Upper lobe of left lung (tissue), 6 donors: ENCODE data around the gene SLC39A8. TPM values are rescaled to one million over a fixed set of nuclear protein-coding genes. Genes with fewer than 3 reads are reported as not detected.

ENCODE experiments used
- ATAC-seq, 2 donors: fragments of 200-7000 bp; cut with Tn5 transposase; one replicate each; pipeline ENCODE4 v1.9.1; 2022; ENCODE audit warnings: mild to moderate bottlenecking in 2 of 2, moderate library complexity in 2 of 2; ENCODE audit not compliant: low FRiP score in 2 of 2
- DNase-seq, 2 donors: peaks; one replicate each; pipeline ENCODE4 v3.0.0-alpha.2; 2019 to 2020
- H3K27ac ChIP-seq, 4 donors: fragments of 200-600 bp; sonication (generic); one replicate each; pipeline ENCODE4 v1.5.1; 2016 to 2019
- H3K27me3 ChIP-seq, 4 donors: fragments of 200-600 bp; sonication (generic); one replicate each; pipeline ENCODE4 v1.5.1; 2017 to 2019
- H3K36me3 ChIP-seq, 4 donors: fragments of 200-600 bp; sonication (generic); one replicate each; pipeline ENCODE4 v1.5.1; 2016 to 2019
- H3K4me1 ChIP-seq, 4 donors: fragments of 200-600 bp; sonication (generic); one replicate each; pipeline ENCODE4 v1.5.1; 2018 to 2019
- H3K4me3 ChIP-seq, 4 donors: fragments of 200-600 bp; sonication (generic); one replicate each; pipeline ENCODE4 v1.5.1; 2017 to 2019; ENCODE audit warnings: mild to moderate bottlenecking in 2 of 4, moderate library complexity in 1 of 4
- H3K9me3 ChIP-seq, 4 donors: fragments of 200-600 bp; sonication (generic); one replicate each; pipeline ENCODE4 v1.5.1; 2018 to 2019
- EP300 ChIP-seq, 4 donors: sonication (generic); formaldehyde crosslinking; IDR thresholded peaks; one replicate each; pipeline ENCODE4 v1.5.1; 2017; ENCODE audit warnings: antibody characterized with exemption in 4 of 4, control low read depth in 2 of 4
- POLR2A ChIP-seq, 4 donors: fragments of 450-650 bp; IDR thresholded peaks; one replicate each; pipeline ENCODE4 v1.5.1; 2016 to 2017; ENCODE audit warnings: antibody characterized with exemption in 4 of 4, mild to moderate bottlenecking in 2 of 4
- POLR2AphosphoS5 ChIP-seq, 2 donors: sonication (generic); formaldehyde crosslinking; IDR thresholded peaks; one replicate each; pipeline ENCODE4 v1.5.1; 2017; ENCODE audit warnings: antibody characterized with exemption in 2 of 2
- WGBS, 2 donors: methylation state at CpG; one replicate each; pipeline ENCODE4 v1.1.5; 2017 to 2018; 5-methylcytosine and 5-hydroxymethylcytosine counted together
- total RNA-seq, 6 donors: library from RNA; depleted of rRNA in 4 of 6; stranded (reverse); fragments of >200 nt in 4 of 6; gene quantifications; one replicate each; pipeline versions ENCODE4 v1.1.0 to v1.2.1, GENCODE V29; 2016 to 2021
- TF ChIP-seq, protein P1 (sequence below), 6 experiments: fragments of 450-650 bp in 4 of 6; fragments of 200-600 bp in 2 of 6; sonication (generic) in 2 of 6; IDR thresholded peaks; one replicate each; pipeline ENCODE4 v1.5.1; 2016 to 2019; ENCODE audit warnings: antibody characterized with exemption in 6 of 6
- donor health status: DM: no; HTN: no; CAD: no; lungs with moderate emphysema.
- donor health status: DM: no; HTN: yes; CAD: no; lungs with severe emphysema.

The SLC39A8 gene
- total RNA-seq, 6 donors from 2014 or later: 218 to 627 (median 317) TPM

DNA sequence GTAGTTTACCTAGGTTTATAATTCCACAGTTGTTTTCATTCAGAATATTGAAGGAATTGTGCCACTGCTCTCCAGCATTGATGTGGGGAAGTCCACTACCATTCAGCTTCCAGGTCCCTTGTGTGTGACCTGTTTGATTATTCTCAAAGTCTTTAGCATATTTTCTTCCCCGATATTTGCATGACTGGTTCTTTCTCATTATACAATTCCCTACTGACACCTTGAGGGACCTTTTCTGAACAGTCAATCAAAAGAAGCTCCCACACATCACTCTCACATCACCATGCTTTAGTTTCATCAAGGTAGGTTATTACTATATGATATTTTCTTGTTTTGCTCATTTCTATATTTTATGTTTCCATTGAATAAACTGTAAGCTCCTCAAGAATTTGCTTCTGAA is 44.1 kb downstream of the SLC39A8 start:
- TF ChIP-seq POLR2AphosphoS5 (IDR thresholded peaks at IDR 0.05): no peak
- TF ChIP-seq POLR2A (IDR thresholded peaks at IDR 0.05): no peak
- TF ChIP-seq, protein P1, sequence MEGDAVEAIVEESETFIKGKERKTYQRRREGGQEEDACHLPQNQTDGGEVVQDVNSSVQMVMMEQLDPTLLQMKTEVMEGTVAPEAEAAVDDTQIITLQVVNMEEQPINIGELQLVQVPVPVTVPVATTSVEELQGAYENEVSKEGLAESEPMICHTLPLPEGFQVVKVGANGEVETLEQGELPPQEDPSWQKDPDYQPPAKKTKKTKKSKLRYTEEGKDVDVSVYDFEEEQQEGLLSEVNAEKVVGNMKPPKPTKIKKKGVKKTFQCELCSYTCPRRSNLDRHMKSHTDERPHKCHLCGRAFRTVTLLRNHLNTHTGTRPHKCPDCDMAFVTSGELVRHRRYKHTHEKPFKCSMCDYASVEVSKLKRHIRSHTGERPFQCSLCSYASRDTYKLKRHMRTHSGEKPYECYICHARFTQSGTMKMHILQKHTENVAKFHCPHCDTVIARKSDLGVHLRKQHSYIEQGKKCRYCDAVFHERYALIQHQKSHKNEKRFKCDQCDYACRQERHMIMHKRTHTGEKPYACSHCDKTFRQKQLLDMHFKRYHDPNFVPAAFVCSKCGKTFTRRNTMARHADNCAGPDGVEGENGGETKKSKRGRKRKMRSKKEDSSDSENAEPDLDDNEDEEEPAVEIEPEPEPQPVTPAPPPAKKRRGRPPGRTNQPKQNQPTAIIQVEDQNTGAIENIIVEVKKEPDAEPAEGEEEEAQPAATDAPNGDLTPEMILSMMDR (IDR thresholded peaks at IDR 0.05): no peak
- no peak for TF ChIP-seq EP300 (IDR thresholded peaks at IDR 0.05)

DNA sequence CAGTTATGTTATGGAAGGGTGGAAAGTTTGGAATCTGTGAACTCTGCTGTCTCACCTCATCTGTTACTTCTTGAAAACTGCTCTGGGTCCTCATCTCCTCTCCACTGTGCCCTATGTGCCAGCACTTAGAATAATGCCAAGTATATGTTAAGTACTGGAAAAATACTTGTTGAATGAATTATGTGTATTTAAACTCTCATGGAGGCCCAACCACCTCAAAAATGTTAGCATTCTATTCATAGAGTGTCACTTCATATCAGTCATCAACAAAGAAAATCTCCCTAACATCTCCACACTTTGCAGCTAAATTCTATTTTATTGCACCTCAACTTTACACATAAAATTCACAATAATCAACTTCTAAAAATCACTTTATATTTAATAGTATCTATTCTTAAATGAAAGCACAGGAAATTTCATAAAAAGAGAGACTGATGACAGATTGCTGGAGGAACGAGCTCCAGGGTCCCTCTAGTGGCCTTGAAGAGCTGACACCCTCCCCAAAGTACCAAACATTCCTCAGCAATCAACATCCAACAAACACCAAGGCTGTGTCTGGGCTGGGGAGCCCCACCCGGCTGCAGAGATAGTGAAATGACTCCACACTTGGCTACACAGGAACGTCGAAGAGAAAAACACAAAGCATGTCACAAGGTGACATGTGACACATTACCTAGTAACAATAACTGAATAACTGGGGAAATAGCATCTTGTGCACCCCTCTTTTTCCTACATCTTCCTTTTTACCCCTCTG is 45.8 kb downstream of the SLC39A8 start:
- Histone ChIP-seq H3K36me3 (peaks cover 0 to 16% (median 3%) of the 10 kb centered on the region in 4 donors), H3K27ac (peak overlapping the region; percentile 37 to 64 (median 44)), H3K4me1 (peaks cover 0 to 47% (median 11%) of the 10 kb centered on the region in 4 donors), H3K4me3 (no peak overlapping the region), H3K27me3 (no peaks in the 10 kb centered on the region), H3K9me3 (no peaks in the 10 kb centered on the region)
- peak; percentile 78 to 91 for ATAC-seq
- DNase-seq: peak in 1 of 2 donors; percentile 36
- 1 to 14% methylated on average over 4 of the region's 4 CpGs for WGBS, 2 donors
- TF ChIP-seq EP300 (IDR thresholded peaks at IDR 0.05) (peak in 2 of 4 donors; percentile 6 to 85), POLR2A (IDR thresholded peaks at IDR 0.05) (no peak)
- TF ChIP-seq, protein P1 (IDR thresholded peaks at IDR 0.05): peak in 5 of 6 experiments; percentile 14 to 50 (median 30)

More for the DNA sequence above, 44.1 kb downstream of the SLC39A8 start:
- Histone ChIP-seq H3K27ac (peak overlapping the region in 2 of 4 donors; percentile 14 to 45), H3K9me3 (no peaks in the 10 kb centered on the region), H3K4me3 (no peak overlapping the region), H3K36me3 (peaks cover 0 to 16% (median 3%) of the 10 kb centered on the region in 4 donors), H3K4me1 (peaks cover 0 to 47% (median 11%) of the 10 kb centered on the region in 4 donors), H3K27me3 (no peaks in the 10 kb centered on the region)
- 64 to 83% methylated on average over 1 of the region's 1 CpG for WGBS, 2 donors
- no peak for ATAC-seq
- no peak for DNase-seq

DNA sequence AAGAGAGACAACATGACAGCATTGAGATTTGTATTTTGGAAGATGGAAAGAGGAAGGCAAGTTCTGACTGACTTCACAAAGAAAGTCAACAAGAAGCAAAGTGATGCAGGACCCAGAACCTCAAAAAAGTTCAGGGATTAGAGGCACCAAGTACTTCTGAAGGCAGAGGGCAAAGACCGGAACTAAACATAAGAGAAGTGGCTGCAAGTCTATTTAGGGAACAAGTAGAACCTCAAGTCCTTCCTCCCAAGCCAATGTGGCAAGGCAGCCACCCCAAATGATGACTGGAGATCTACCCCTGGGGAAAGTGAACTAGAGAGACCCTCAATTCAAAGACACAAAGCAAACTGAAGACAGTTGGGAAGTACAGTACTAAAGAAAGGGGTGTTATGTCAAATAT is 46.6 kb downstream of the SLC39A8 start:
- Histone ChIP-seq H3K27me3 (no peaks in the 10 kb centered on the region), H3K9me3 (no peaks in the 10 kb centered on the region), H3K36me3 (peaks cover 0 to 11% (median 3%) of the 10 kb centered on the region in 4 donors), H3K4me1 (peaks cover 0 to 47% (median 11%) of the 10 kb centered on the region in 4 donors), H3K27ac (peak overlapping the region; percentile 44 to 64 (median 52)), H3K4me3 (no peak overlapping the region)
- DNase-seq (no peak), ATAC-seq (no peak)
- 43 to 52% methylated on average over 1 of the region's 1 CpG for WGBS, 2 donors
- TF ChIP-seq EP300 (IDR thresholded peaks at IDR 0.05) (no peak), POLR2A (IDR thresholded peaks at IDR 0.05) (no peak), POLR2AphosphoS5 (IDR thresholded peaks at IDR 0.05) (no peak)
- TF ChIP-seq, protein P1 (IDR thresholded peaks at IDR 0.05): no peak

DNA sequence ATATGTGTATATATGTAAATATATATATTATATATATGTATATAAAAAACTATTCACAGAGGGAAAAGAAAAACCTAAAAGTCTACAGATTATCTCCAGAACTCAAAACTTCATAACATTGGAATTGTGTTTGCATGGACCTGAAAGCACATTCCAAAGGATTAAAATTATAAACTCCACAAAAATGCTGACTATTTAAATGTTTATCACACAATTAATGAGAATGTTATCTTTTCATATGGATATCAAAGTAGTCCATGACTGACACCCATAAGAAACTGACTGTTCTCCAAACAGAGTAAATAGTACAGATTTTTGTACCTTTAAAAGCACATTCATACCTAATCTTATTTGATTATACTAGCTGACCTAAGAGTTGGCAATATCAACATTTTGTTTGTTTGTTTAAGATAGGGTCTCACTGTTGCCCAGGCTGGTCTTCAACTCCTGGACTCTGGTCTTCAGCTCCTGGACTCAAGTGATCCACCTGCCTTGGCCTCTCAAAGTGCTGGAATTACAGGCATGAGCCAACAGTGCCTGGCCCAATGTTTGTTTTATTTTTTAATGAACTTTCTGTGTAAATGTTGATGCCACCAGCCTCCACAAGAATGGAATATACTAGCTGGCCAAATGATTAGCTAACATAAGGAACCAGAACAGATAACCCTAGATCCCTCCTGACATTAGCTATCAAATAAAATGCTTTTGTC is 50.0 kb downstream of the SLC39A8 start:
- H3K9me3 ChIP-seq: no peaks in the 10 kb centered on the region
- H3K4me1 ChIP-seq: peaks cover 0 to 20% (median 11%) of the 10 kb centered on the region in 4 donors
- ATAC-seq: no peak
- no peak overlapping the region for H3K4me3 ChIP-seq
- no peak overlapping the region for H3K27ac ChIP-seq
- DNase-seq: peak in 1 of 2 donors; percentile 54
- H3K27me3 ChIP-seq: no peaks in the 10 kb centered on the region
- H3K36me3 ChIP-seq: peaks cover 0 to 11% (median 3%) of the 10 kb centered on the region in 4 donors
- TF ChIP-seq POLR2A (IDR thresholded peaks at IDR 0.05) (peak in 1 of 4 donors; percentile 10), POLR2AphosphoS5 (IDR thresholded peaks at IDR 0.05) (no peak), EP300 (IDR thresholded peaks at IDR 0.05) (no peak)
- TF ChIP-seq, protein P1 (IDR thresholded peaks at IDR 0.05): no peak
